ENCODE results near the gene OBSCN.

OBSCN gene

DNA sequence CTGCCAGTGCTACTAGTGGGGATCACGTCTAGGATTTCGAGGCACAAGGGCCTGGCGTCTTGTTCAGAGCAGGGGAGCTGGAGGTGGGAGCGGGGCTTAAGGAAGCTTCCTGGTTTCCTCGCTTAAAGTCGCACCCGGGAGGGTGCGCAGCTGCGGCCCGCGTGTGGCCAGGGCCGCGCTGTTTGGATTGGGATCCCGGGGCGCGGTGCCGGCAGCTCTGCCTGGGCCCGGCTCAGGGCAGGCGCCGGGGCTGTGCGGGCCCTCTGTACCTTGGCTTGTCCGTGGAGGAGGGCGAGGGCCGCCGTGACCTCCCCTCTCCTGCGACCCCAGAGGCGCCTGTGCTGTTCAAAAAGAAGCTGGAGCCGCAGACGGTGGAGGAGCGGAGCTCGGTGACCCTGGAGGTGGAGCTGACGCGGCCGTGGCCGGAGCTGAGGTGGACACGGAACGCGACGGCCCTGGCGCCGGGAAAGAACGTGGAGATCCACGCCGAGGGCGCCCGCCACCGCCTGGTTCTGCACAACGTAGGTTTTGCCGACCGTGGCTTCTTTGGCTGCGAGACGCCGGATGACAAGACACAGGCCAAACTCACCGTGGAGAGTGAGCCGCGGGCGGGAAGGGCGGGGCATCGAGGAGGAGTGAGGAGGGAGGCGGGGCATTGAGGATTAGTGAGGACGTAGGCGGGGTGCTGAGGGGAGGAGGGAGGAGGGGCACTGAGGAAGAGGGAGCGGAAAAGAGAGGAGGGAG is 67.8 kb downstream of the OBSCN start:
- peak; percentile 88 for ATAC-seq
- H3K27me3 Mint-ChIP-seq: no peaks in the 10 kb centered on the region
- H3K9me3 Mint-ChIP-seq: no peaks in the 10 kb centered on the region
- H3K4me1 Mint-ChIP-seq: peaks cover 30% of the 10 kb centered on the region
- H3K27ac Mint-ChIP-seq: peak overlapping the region; percentile 40
- peaks cover 6% of the 10 kb centered on the region for H3K36me3 Mint-ChIP-seq
- H3K4me3 Mint-ChIP-seq: peak overlapping the region; percentile 81

DNA sequence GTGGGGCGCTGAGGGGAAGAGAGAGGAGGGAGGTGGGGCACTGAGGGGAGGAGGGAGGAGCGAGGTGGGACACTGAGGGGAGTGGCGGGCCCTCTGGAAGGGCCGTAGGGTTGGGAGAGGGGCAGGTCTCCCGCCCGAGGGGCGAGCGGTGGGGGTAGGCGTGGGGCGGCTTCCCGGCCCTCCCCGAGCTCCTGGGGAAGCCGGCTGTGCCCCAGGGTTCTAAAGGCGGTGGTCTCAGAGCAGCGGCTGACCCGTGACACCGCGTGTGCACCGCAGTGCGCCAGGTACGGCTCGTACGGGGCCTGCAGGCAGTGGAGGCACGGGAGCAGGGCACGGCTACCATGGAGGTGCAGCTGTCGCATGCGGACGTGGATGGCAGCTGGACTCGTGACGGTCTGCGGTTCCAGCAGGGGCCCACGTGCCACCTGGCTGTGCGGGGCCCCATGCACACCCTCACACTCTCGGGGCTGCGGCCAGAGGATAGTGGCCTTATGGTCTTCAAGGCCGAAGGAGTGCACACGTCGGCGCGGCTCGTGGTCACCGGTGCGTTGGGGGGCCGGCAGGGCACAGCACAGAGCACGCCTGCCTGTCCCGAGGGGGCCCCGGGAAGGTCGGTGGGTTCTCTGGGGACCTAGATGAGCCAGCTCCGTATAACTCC is 68.5 kb downstream of the OBSCN start:
- Mint-ChIP-seq H3K9me3 (no peaks in the 10 kb centered on the region), H3K4me1 (peaks cover 30% of the 10 kb centered on the region), H3K36me3 (peaks cover 6% of the 10 kb centered on the region), H3K27me3 (no peaks in the 10 kb centered on the region), H3K27ac (peak overlapping the region; percentile 40), H3K4me3 (peak overlapping the region; percentile 81)
- ATAC-seq: peak; percentile 38

DNA sequence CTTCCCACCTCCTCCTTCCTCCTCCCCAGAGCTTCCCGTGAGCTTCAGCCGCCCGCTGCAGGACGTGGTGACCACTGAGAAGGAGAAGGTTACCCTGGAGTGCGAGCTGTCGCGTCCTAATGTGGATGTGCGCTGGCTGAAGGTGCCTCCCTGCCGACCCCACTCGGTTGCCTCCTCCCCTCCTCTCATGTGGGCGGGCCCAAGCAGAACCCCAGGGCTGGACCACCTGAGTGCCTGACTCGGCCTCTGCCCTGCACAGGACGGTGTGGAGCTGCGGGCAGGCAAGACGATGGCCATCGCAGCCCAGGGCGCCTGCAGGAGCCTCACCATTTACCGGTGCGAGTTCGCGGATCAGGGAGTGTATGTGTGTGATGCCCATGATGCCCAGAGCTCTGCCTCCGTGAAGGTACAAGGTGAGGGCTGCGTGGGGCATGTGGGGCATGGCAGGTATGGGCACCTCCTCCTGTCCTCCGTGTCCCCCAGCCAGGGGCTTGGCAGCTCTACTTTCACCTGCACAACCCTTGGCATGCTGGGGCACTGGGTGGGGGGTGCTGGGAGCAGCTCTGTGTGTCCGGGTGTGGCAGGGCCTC is 69.2 kb downstream of the OBSCN start:
- Mint-ChIP-seq H3K4me1 (peaks cover 30% of the 10 kb centered on the region), H3K36me3 (peaks cover 6% of the 10 kb centered on the region), H3K27ac (peak overlapping the region; percentile 40), H3K9me3 (no peaks in the 10 kb centered on the region), H3K27me3 (no peaks in the 10 kb centered on the region), H3K4me3 (peak overlapping the region; percentile 81)
- no peak for ATAC-seq

- Mint-ChIP-seq H3K9me3 (no peaks in the 10 kb centered on the region), H3K4me1 (peaks cover 30% of the 10 kb centered on the region), H3K4me3 (no peak overlapping the region), H3K27ac (no peak overlapping the region), H3K36me3 (peaks cover 6% of the 10 kb centered on the region), H3K27me3 (no peaks in the 10 kb centered on the region)
- no peak for ATAC-seq
These were observed 69.9 kb downstream of the OBSCN start for GRCh38 chr1:228277491-228278431.

DNA sequence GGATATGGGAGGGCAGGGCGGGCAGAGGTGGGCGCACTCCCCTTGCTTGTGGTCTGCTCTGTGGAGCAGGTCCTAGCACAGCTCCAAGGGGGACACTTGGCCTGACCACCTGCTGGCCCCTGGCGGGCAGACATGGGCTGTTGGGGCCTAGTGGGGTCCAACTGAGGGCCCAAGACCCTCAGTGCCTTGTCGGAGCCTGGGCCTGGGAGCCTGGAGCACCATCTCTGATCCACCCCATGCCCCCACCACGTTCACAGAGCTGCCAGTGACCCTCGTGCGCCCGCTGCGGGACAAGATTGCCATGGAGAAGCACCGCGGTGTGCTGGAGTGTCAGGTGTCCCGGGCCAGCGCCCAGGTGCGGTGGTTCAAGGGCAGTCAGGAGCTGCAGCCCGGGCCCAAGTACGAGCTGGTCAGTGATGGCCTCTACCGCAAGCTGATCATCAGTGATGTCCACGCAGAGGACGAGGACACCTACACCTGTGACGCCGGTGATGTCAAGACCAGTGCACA is 70.6 kb downstream of the OBSCN start:
- Mint-ChIP-seq H3K4me3 (no peak overlapping the region), H3K27ac (no peak overlapping the region), H3K4me1 (peaks cover 30% of the 10 kb centered on the region), H3K9me3 (no peaks in the 10 kb centered on the region), H3K27me3 (no peaks in the 10 kb centered on the region), H3K36me3 (peaks cover 6% of the 10 kb centered on the region)
- ATAC-seq: no peak

GRCh38 chr1:228279011-228279721 is 71.3 kb downstream of the OBSCN start:
- H3K27me3 Mint-ChIP-seq: no peaks in the 10 kb centered on the region
- no peak overlapping the region for H3K4me3 Mint-ChIP-seq
- peaks cover 6% of the 10 kb centered on the region for H3K36me3 Mint-ChIP-seq
- no peak for ATAC-seq
- H3K4me1 Mint-ChIP-seq: peaks cover 29% of the 10 kb centered on the region
- no peak overlapping the region for H3K27ac Mint-ChIP-seq
- no peaks in the 10 kb centered on the region for H3K9me3 Mint-ChIP-seq

- ATAC-seq: no peak
- H3K4me3 Mint-ChIP-seq: no peak overlapping the region
- H3K36me3 Mint-ChIP-seq: peaks cover 6% of the 10 kb centered on the region
- no peak overlapping the region for H3K27ac Mint-ChIP-seq
- H3K27me3 Mint-ChIP-seq: no peaks in the 10 kb centered on the region
- H3K4me1 Mint-ChIP-seq: peaks cover 24% of the 10 kb centered on the region
- H3K9me3 Mint-ChIP-seq: no peaks in the 10 kb centered on the region
These were observed 71.9 kb downstream of the OBSCN start for GRCh38 chr1:228279722-228280105.

- ATAC-seq: no peak
- Mint-ChIP-seq H3K27ac (no peak overlapping the region), H3K36me3 (peaks cover 6% of the 10 kb centered on the region), H3K27me3 (no peaks in the 10 kb centered on the region), H3K4me3 (no peak overlapping the region), H3K4me1 (peaks cover 18% of the 10 kb centered on the region), H3K9me3 (no peaks in the 10 kb centered on the region)
These were observed 72.5 kb downstream of the OBSCN start for GRCh38 chr1:228280106-228280901.

GRCh38 chr1:228280961-228281591 is 73.2 kb downstream of the OBSCN start:
- ATAC-seq: no peak
- H3K36me3 Mint-ChIP-seq: peaks cover 6% of the 10 kb centered on the region
- no peak overlapping the region for H3K27ac Mint-ChIP-seq
- H3K4me1 Mint-ChIP-seq: peaks cover 12% of the 10 kb centered on the region
- H3K27me3 Mint-ChIP-seq: no peaks in the 10 kb centered on the region
- no peaks in the 10 kb centered on the region for H3K9me3 Mint-ChIP-seq
- H3K4me3 Mint-ChIP-seq: no peak overlapping the region

DNA sequence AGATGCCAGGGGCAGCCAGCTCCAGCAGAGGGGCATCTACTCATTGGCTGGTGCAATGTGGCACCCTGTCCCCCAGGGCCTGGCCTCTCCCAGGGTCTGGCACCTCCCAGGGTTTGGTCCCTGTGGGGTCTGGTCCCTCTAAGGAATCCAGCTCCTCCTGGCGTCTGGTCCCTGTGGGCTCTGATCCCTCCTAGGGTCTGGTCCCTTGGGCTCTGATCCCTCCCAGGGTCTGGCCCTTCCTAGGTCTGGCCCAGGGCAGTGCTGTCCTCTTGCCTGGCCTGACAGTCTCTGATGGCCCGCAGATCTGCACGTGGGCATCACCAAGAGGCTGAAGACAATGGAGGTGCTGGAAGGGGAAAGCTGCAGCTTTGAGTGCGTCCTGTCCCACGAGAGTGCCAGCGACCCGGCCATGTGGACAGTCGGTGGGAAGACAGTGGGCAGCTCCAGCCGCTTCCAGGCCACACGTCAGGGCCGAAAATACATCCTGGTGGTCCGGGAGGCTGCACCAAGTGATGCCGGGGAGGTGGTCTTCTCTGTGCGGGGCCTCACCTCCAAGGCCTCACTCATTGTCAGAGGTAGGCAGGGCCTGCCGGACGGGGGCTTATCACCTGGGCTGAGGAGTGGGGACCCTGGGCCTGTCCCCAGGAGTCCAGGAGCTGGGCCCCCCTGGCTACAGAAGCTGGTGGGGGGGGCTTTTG is 73.9 kb downstream of the OBSCN start:
- H3K27ac Mint-ChIP-seq: no peak overlapping the region
- ATAC-seq: no peak
- H3K4me1 Mint-ChIP-seq: peaks cover 8% of the 10 kb centered on the region
- no peak overlapping the region for H3K4me3 Mint-ChIP-seq
- H3K36me3 Mint-ChIP-seq: peaks cover 6% of the 10 kb centered on the region
- no peaks in the 10 kb centered on the region for H3K9me3 Mint-ChIP-seq
- no peaks in the 10 kb centered on the region for H3K27me3 Mint-ChIP-seq

GRCh38 chr1:228282329-228283042 is 74.6 kb downstream of the OBSCN start:
- Mint-ChIP-seq H3K27me3 (no peaks in the 10 kb centered on the region), H3K9me3 (no peaks in the 10 kb centered on the region), H3K4me1 (peaks cover under 1% of the 10 kb centered on the region), H3K27ac (no peak overlapping the region), H3K4me3 (no peak overlapping the region), H3K36me3 (peaks cover 6% of the 10 kb centered on the region)
- no peak for ATAC-seq

DNA sequence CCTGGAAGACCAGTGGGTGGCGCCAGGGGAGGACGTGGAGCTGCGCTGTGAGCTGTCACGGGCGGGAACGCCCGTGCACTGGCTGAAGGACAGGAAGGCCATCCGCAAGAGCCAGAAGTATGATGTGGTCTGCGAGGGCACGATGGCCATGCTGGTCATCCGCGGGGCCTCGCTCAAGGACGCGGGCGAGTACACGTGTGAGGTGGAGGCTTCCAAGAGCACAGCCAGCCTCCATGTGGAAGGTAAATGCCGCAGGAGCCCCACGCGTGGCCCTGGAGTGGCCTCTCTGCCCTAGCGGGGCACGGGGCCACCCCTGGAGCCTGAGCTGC is 75.2 kb downstream of the OBSCN start:
- Mint-ChIP-seq H3K9me3 (no peaks in the 10 kb centered on the region), H3K4me1 (no peaks in the 10 kb centered on the region), H3K36me3 (peaks cover 6% of the 10 kb centered on the region), H3K27ac (no peak overlapping the region), H3K27me3 (no peaks in the 10 kb centered on the region), H3K4me3 (no peak overlapping the region)
- no peak for ATAC-seq

All from stimulated activated memory B cell treated with anti-CD40 and anti-IgM and Interleukin-4, amounts not matched to agents 10 μg/mL and 1 μg/mL and 100 μg/mL, for 72 hours (primary cell).